ENCODE data around the gene RPE65.
"Not testable (repeated sequence)": the region's sequence is repeated elsewhere in the genome, so short reads cannot be mapped to it uniquely, and the experiment has no call there.

RPE65 gene

GRCh38 chr1:68449901-68450300 is at the start of gene RPE65:
TSS of gene RPE65 (minus strand) at chr1:68449954. CDS start at chr1:68449905, 49 bp downstream.
- DNase-seq, result no peak

- DNase-seq, result no peak
Observed at GRCh38 chr1:68497358-68497698, 47.6 kb upstream of the RPE65 start.

GRCh38 chr1:68496680-68497357 is 47.1 kb upstream of the RPE65 start, which contains the start of gene DEPDC1:
TSS of gene DEPDC1 (minus strand) at chr1:68497082. CDS start at chr1:68496999, 83 bp downstream.
- DNase-seq, result peak; percentile 87 to 92

GRCh38 chr1:68495968-68496679 is 46.4 kb upstream of the RPE65 start:
- no peak for DNase-seq

GRCh38 chr1:68495532-68495931 is 45.8 kb upstream of the RPE65 start:
- DNase-seq, result no peak

- no peak for DNase-seq
Observed at GRCh38 chr1:68493193-68493592, 43.4 kb upstream of the RPE65 start.

- not testable (repeated sequence) for DNase-seq
Observed at GRCh38 chr1:68492255-68492654, 42.5 kb upstream of the RPE65 start.

- no peak for DNase-seq
Observed at GRCh38 chr1:68490046-68490651, 40.4 kb upstream of the RPE65 start.

- DNase-seq, result no peak
Observed at GRCh38 chr1:68485431-68486022, 35.8 kb upstream of the RPE65 start.

- DNase-seq, result no peak
Observed at GRCh38 chr1:68484618-68485017, 34.9 kb upstream of the RPE65 start.

GRCh38 chr1:68481041-68481440 is 31.3 kb upstream of the RPE65 start:
- no peak for DNase-seq

GRCh38 chr1:68479501-68479900 is 29.7 kb upstream of the RPE65 start:
- DNase-seq, result no peak

GRCh38 chr1:68478662-68479061 is 28.9 kb upstream of the RPE65 start:
- no peak for DNase-seq

GRCh38 chr1:68476626-68477025 is 26.9 kb upstream of the RPE65 start:
- not testable (repeated sequence) for DNase-seq

- DNase-seq, result no peak
Observed at GRCh38 chr1:68473060-68473459, 23.3 kb upstream of the RPE65 start.

- DNase-seq, result no peak
Observed at GRCh38 chr1:68470388-68470970, 20.7 kb upstream of the RPE65 start.

GRCh38 chr1:68464891-68465290 is 15.1 kb upstream of the RPE65 start:
- no peak for DNase-seq

- no peak for DNase-seq
Observed at GRCh38 chr1:68460935-68461334, 11.2 kb upstream of the RPE65 start.

- DNase-seq, result no peak
Observed at GRCh38 chr1:68459796-68460195, 10.0 kb upstream of the RPE65 start.

- DNase-seq, result no peak
Observed at GRCh38 chr1:68459091-68459490, 9.3 kb upstream of the RPE65 start.

GRCh38 chr1:68456202-68456601 is 6.4 kb upstream of the RPE65 start:
- no peak for DNase-seq

- DNase-seq, result no peak
Observed at GRCh38 chr1:68454534-68454933, 4.8 kb upstream of the RPE65 start.

- DNase-seq, result no peak
Observed at GRCh38 chr1:68453060-68453670, 3.4 kb upstream of the RPE65 start.

Data from NCI-H1930 (cell line).